Suppressor macrophage treated with lipopolysaccharide for 1 hour (primary cell): ENCODE data around the gene GRIN2C.

Source experiments
- DNase-seq, 3 donors: peaks; one replicate each; pipeline ENCODE4 v3.0.0-alpha.2; 2020 to 2022

GRIN2C gene

GRCh38 chr17:74818291-74818938 lies 41.3 kb downstream of the GRIN2C start:
- no peak for DNase-seq

GRCh38 chr17:74816905-74817620 lies 42.6 kb downstream of the GRIN2C start:
- DNase-seq = no peak

GRCh38 chr17:74815550-74816370 lies 43.9 kb downstream of the GRIN2C start:
- DNase-seq = peak in 1 of 3 donors; percentile 18

GRCh38 chr17:74815067-74815466 lies 44.6 kb downstream of the GRIN2C start:
- no peak for DNase-seq

GRCh38 chr17:74814453-74814852 lies 45.2 kb downstream of the GRIN2C start:
- DNase-seq = no peak

GRCh38 chr17:74812109-74813009 lies 47.3 kb downstream of the GRIN2C start:
- DNase-seq = peak in 2 of 3 donors; percentile 20 to 28

GRCh38 chr17:74810699-74811485 lies 48.8 kb downstream of the GRIN2C start:
- no peak for DNase-seq

DNA sequence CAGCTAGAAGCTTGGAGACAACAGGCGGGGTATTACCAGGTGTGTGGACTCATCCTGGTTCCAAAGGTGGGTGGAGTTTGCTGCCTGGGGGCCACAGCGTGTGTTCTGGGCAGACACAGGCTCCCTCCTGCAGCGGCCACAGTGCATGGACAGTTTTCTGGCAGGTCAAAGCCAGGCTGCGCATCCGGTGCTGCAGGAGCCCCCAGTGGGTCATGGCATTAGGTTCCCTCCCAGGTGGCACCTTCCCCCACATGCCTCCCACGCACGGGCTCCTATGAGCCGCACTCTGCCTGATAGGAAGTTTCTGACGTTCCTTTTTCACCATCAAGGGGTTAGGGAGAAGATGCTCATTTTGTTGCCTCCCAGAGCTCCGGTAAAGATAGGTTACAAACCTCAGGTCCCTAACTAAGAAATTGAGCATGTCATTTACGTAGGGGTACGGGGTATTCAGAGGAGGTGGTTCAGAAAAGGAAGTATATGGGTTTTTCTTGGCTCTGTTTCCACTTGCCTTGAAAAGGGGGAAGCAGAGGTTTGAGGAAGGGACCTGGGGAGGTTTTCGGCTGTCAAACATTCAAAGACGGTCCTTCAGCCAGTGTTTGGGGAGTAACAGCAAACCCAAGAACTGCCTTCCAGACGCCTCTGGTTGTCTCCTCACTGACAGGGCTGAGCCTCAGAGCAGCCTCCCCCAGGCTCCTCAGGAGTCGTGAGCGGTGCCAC lies 50.8 kb downstream of the GRIN2C start:
- peak; percentile 46 to 57 (median 48) for DNase-seq

GRCh38 chr17:74807925-74808324 lies 51.8 kb downstream of the GRIN2C start:
- DNase-seq = peak; percentile 38 to 50 (median 42)

DNA sequence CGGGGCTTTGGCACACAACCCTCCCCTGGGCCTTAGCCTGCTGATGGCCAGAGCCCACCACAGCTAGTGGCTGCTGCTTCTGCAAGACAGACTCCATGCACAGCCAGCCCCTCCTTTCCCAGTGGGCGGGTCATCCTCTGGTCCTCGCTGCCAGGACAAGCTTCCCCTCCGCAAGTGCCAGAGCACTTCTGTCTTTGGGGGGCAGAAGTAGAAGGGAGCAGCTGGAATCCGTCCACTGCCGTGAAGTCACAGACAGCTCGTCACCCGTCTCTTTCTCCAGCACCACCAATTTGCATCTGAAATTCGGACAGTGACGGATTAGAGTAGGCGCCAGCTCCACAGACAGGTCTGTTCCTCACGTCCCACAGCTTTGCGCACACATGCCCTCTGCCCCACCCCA lies 52.2 kb downstream of the GRIN2C start:
- peak in 1 of 3 donors; percentile 20 for DNase-seq

GRCh38 chr17:74806334-74806733 lies 53.4 kb downstream of the GRIN2C start:
- DNase-seq = no peak

DNA sequence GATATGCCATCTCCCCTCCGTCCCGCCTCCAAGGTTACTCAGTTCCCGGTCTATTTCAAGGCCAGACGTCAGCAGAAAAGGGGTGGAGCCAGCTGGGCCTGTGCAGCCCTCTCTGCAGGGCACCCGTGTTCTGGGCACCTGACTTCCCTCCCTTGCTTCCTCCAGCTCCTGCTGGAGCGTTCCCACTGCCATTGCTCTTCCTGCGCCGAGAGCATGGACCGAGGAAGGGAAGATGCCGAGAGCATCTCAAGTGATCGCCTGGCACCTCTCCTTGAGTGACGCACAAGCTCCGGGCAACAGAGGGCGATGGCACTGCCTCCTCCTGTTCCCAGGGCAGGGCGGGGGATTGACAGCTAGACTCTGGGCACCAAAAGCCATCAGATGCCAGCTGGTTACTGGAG lies 54.1 kb downstream of the GRIN2C start:
- DNase-seq = no peak

DNA sequence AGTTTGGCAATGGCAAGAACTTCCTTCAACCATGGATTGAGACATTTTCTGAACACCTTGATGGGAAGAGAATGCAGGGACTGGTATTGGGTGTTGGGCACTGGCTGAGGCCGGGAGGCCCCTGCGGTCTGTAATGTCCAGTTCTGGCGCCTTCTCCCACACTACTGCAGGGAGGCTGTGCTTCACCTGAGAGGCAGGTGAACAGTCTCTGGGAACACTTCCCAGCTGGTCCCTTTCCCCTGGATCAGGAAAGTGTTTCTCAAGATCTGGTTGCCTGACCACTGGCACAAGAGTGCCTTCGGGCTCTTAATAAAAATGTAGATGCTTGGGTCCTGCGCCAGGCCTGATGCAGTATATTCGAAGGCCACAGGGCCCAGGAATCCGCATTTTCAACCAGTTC lies 55.0 kb downstream of the GRIN2C start:
- DNase-seq = no peak

DNA sequence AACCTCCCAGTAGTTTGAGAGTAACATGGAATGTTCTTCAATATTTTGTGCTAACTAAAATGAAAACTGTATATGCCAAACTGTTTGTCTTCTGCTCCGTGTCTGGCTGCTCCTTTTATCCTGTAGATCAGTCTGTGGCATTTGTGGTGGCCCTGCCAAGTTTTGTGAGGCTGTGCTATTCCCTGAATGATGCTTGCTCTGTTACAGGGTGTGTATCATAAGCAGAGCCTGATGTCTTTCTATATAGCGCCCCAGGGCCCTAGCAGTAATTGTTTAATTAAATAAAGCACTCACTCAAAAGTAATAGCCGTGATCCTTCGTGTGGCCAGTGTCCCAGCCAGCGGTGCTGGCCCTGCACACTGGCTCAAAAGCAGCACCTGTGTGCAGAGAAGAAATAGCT lies 55.7 kb downstream of the GRIN2C start:
- no peak for DNase-seq

GRCh38 chr17:74803388-74803930 lies 56.2 kb downstream of the GRIN2C start:
- DNase-seq = no peak

- DNase-seq = no peak
These were observed 57.8 kb downstream of the GRIN2C start for GRCh38 chr17:74801896-74802295.

GRCh38 chr17:74800531-74800930 lies 59.2 kb downstream of the GRIN2C start:
- DNase-seq = no peak

- no peak for DNase-seq
These were observed 60.6 kb downstream of the GRIN2C start for GRCh38 chr17:74799097-74799496.

- DNase-seq = no peak
These were observed 61.4 kb downstream of the GRIN2C start for GRCh38 chr17:74798239-74798707.

DNA sequence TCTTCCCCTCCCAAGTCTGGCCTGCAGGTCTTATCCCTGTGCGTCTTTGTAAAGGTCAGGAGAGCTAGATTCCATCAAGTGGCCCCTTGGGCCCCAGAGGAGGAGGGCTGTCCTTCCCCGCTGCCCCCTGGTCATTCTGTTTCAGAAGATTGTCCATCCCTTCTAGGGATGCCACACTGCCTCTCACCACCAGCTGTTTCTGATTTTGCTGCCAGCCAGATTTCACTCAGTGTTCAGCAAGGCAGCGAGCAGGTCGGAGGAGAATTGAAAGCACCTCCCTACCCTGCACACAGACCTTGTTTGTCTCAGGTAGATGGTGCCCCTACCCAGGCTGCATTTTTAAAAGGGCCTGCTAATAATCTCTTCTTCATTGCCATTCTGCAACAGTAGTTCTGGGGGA lies 61.9 kb downstream of the GRIN2C start:
- DNase-seq = no peak

DNA sequence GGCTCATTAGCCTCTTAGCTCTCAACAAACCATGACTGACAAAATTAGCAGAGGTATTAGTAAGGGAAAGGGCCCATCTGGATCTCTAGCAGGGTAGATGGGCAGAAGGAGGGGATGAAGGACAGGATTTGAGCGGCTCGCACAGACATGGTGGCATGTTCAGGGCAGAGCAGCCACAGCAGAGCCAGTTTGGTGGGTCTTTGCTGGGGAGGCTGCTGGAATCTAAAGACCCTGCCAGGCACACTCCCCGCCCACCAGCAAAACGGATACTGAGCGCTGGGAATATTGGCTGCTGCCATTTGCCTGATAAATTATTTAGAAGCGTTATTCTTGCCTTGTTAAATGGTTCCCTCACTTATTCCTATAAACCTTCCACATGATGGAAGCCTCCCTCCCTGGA lies 62.8 kb downstream of the GRIN2C start:
- no peak for DNase-seq
